NCI-H345 (cell line): Measurements from ENCODE around the gene SLC30A3.
A peak's percentile ranks its signal among the peaks of the same experiment; 100 is the strongest.

Source experiments
- DNase-seq: peaks from one replicate; lab custom pipeline; 2025; lab: John Stamatoyannopoulos, UW

Gene SLC30A3

GRCh38 chr2:27227501-27227900 lies 35.3 kb downstream of the SLC30A3 start:
- DNase-seq: no peak

- DNase-seq: no peak
Measured at GRCh38 chr2:27225526-27225925, 37.3 kb downstream of the SLC30A3 start.

GRCh38 chr2:27223416-27223815 lies 39.4 kb downstream of the SLC30A3 start:
- no peak for DNase-seq

GRCh38 chr2:27222407-27222806 lies 40.4 kb downstream of the SLC30A3 start:
- no peak for DNase-seq

GRCh38 chr2:27221166-27221565 lies 41.7 kb downstream of the SLC30A3 start:
- DNase-seq: no peak

GRCh38 chr2:27220091-27220490 lies 42.8 kb downstream of the SLC30A3 start:
- no peak for DNase-seq

- DNase-seq: no peak
Measured at GRCh38 chr2:27219091-27219490, 43.8 kb downstream of the SLC30A3 start.

DNA sequence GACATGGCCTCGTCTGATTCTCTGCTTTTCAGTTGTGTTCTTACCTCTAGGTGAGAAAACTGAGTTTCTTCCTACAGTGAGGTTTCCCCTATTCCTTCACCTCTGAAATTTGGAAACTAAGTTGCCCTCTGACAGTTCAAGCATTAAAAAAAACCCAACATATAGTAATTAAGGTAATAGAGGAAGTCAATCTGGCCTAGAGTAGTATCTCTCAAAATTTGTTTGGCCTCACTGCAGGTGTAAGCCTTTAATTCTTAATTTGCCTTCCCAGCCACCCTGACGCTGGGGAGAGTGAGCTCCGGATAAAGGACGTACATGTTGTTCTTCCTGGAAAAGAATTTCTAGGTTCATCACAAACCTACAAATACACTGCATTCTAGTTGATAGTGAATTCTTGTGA lies 44.2 kb downstream of the SLC30A3 start:
- DNase-seq: no peak

- DNase-seq: peak; percentile 76
Measured at GRCh38 chr2:27217173-27218121, 45.4 kb downstream of the SLC30A3 start, which contains the start of gene CAD. Gene CAD, plus strand, starts transcription at chr2:27217369. Its CDS starts 183 bp downstream, at chr2:27217552.

DNA sequence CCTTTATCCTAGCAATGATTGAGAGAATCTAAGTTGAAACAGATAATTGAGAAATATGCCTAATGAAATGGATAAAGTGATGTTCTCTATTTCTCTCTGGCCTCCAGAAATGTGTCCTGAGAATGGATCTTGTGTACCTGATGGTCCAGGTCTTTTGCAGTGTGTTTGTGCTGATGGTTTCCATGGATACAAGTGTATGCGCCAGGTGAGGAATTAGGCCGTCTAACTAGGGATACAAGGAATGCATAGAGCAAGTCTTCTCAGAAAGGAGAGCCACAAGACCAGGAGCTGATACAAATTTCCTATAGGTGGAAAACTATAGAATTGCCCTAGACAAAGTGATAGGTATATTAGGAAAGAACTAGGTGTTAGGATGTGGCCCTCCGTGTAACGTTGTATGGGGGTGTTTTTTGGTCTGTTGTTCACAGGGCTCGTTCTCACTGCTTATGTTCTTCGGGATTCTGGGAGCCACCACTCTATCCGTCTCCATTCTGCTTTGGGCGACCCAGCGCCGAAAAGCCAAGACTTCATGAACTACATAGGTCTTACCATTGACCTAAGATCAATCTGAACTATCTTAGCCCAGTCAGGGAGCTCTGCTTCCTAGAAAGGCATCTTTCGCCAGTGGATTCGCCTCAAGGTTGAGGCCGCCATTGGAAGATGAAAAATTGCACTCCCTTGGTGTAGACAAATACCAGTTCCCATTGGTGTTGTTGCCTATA lies 46.3 kb downstream of the SLC30A3 start:
- no peak for DNase-seq

DNA sequence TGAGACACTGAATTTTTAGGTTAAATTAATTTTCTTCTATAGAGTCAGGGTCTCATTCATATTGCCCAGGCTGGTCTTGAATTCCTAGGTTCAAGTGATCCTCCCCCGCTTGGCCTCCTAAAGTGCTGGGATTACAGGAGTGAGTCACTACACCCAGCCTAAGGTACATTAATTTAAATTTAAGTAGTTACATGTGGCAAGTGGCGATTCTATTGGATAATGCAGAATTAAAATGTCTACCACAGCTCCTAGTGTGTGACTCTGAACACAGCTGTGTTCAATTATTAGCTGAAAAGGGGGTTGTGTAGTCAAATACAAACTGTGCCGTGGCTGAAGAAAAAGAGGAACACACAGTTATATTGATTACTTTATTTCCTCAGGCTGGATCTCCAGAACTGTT lies 47.9 kb downstream of the SLC30A3 start:
- no peak for DNase-seq

DNA sequence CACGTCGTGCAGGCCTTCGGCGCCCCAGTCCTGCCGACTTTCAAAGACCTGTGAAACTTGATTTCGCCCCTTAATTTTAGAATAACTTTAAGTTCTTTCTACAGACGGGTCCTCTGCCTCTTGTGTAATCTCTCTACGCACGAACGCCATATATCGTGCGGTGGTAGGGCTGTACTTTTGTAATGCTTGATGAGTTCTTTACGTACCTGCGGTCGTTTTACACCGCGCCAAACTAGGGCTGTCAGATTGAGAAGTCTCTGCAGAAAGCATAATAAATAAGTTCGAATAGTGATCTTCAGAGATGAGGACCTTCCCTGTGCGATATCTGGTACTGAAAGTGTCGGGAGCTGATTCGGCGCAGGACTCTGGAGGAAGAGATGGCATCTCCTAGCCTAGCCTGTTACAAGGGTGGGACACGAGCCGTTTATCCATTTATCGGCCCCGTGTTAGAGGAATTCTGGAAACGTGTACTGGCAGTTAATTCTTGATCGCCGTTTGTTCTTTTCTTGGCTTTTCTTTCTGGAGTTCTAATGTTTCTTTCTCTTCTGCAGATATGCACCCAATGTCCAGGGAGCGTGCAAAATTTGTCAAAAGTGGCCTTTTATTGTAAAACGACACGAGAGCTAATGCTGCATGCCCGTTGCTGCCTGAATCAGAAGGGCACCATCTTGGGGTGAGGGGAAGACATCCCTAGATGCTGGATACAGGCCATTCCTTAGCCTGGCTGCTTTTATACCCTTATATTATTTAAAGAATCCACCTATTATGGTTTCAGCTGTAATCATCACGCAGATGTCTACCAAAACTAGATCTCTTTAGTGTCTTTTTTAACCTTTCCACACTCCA lies 50.0 kb downstream of the SLC30A3 start:
- peak; percentile 69 for DNase-seq

DNA sequence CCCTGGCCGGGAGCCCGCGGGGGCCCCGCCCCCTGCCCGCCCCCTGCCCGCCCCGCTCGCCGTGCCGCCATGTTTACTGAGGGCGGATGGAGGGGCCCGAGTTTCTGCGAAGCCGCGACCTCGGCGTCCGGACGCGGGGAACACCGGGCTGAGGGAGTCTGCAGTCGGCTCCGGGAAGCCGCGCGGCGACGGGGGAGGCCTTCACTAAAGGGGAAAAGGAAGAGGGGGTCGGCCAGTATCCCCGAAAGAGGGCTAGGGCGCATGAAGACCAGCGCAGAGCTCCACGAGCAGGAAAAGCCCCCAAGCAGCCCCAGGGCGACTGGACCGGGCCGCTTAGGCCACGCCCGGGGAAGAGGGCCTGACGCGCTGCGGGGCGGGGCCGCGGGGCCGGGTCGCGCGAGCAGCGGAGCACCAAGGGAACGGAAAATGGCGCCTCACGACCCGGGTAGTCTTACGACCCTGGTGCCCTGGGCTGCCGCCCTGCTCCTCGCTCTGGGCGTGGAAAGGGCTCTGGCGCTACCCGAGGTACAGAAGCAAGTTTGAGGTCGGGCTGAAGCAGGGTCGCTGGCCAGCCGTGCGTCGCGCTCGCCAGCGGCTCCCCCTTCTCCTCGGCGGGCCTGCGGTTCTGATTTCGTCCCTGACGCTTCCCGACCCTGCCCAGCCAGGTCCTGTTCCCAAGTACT lies 50.8 kb downstream of the SLC30A3 start, which contains the start of the genes ATRAID and SLC5A6:
Gene ATRAID (plus strand): TSS at position 99 of the 683 bp plus-strand sequence. CDS start 328 bp downstream, at position 427.
Gene SLC5A6 (minus strand): TSS at position 326 of the 683 bp plus-strand sequence. CDS start 4,618 bp downstream, outside the sequence.
- peak; percentile 94 for DNase-seq

- DNase-seq: no peak
Measured at GRCh38 chr2:27211241-27211942, 51.5 kb downstream of the SLC30A3 start.

GRCh38 chr2:27209621-27210401 lies 53.0 kb downstream of the SLC30A3 start:
- no peak for DNase-seq

DNA sequence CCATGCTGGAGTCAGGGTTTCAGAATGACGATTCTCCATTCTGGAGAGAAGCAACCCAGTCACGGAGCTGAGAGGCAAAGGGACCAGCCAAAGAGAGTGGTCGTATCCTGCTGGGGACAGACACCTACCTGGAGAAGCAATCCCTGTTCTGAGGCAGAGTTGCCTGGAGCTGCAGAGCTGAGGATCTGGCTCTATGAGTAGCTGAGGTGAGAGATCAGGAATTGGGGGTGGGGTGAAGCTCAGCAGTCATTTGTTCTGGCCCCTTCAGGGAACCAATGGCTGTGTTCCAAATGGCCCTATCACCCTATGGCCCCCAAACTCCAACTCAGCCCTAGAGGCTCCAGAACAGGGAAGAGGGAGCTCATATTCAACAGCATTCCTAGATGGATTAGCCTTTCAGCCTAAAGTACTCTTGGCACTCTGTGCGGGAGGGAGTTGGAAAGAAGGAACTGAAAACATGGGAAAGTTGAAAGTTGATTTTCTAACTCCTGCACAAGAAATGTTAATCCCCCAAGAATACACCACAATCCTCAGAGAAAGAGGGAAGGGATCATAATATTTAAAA lies 54.3 kb downstream of the SLC30A3 start:
- no peak for DNase-seq

DNA sequence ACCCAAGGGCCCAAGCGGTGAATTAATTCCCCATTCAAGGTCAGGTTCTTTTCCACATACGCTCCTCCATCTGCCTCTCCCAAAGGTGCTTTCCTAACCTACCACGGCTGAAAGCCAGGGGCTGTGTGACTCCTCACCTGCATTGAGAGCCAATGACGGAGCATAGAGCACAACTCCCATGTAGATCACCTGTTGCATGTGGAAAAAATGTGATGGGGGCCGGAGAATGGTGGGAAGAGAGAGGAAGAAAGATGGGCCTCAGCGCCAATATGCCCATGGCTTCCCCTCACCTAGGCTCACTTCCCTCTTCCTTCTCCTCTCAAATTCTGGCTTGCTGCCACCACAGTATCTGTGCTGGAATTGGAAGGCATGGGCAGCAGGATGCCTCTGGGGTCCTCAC lies 56.5 kb downstream of the SLC30A3 start:
- DNase-seq: no peak

DNA sequence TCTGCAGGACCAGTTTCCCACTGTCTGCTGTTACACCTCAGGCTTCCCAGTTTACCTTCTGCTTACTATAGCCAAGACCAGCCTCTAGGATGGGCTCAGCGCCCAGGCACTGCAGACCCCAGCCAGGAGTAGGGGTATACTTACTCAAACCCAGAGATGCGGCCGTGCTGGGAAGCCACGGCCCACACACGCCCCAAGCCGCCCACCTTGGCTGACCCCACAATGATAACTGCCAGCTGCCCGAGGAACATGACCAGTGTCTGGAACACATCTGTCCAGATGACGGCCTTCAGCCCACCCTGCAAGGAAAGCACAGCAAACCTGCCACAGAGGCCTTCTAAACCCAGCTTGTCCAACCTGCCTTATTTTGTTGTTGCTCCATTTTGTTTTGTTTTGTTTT lies 57.6 kb downstream of the SLC30A3 start:
- DNase-seq: no peak

- no peak for DNase-seq
Measured at GRCh38 chr2:27204566-27204965, 58.3 kb downstream of the SLC30A3 start.
